SK-N-MC (cell line): ENCODE data around the gene KLHL1.

Experiments used
- DNase-seq: peaks from one replicate; pipeline ENCODE4 v3.0.0-alpha.2; 2011; ENCODE audit warnings: low read depth, low spot score
- H3K27ac ChIP-seq: fragments of 200-600 bp; sonication (generic); 2 replicates; pipeline ENCODE4 v1.5.1; 2016; ENCODE audit warnings: mixed run types
- H3K36me3 ChIP-seq: fragments of 200-600 bp; sonication (generic); 2 replicates; pipeline ENCODE4 v1.6.1; 2017; ENCODE audit warnings: antibody characterized with exemption, low read length, mixed read lengths; ENCODE audit not compliant: insufficient read depth
- H3K4me3 ChIP-seq: fragments of 200-600 bp; sonication (generic); 2 replicates; pipeline ENCODE4 v1.5.1; 2016
- H3K9ac ChIP-seq: fragments of 200-600 bp; sonication (generic); 2 replicates; pipeline ENCODE4 v1.8.0; 2017; ENCODE audit warnings: mixed run types, mixed read lengths; ENCODE audit not compliant: insufficient read length
- H3K9me3 ChIP-seq: fragments of 200-600 bp; sonication (generic); 2 replicates; pipeline ENCODE4 v1.6.1; 2017; ENCODE audit warnings: low read depth, mild to moderate bottlenecking, antibody characterized with exemption, low read length, moderate library complexity, mixed read lengths
- EZH2 ChIP-seq: fragments of 200-600 bp; sonication (generic); IDR thresholded peaks from one replicate; pipeline ENCODE4 v1.6.1; 2017; ENCODE audit warnings: antibody characterized with exemption
- FOXP2 ChIP-seq: optimal IDR thresholded peaks from 2 replicates; pipeline ENCODE3; 2011; ENCODE audit warnings: mild to moderate bottlenecking, moderate library complexity; ENCODE audit not compliant: insufficient read depth; ENCODE audit errors: extremely low read length, control extremely low read depth
- POLR2AphosphoS5 ChIP-seq: IDR thresholded peaks from 2 replicates; pipeline ENCODE4 v1.6.1; 2012; ENCODE audit warnings: mild to moderate bottlenecking, low read depth, low read length, borderline replicate concordance

Gene KLHL1

DNA sequence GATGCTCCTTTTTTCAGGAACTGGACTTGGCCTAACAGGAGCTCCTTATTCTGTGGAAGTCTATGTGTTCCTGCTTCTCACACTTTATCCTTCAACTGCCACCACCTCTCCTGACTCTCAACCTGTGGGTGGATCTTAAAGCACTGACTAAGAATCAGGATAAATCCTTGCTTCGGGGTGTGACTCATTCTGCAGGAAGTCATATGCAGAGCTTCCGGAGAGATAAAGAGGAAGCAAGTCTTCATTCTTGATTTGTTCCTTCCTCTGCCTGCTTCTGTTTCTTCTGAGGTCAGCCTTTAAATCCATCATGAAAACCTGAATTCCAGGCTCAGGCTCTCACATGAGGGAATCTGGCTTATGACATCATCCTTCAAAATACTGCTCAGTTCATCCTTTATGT lies 137.7 kb downstream of the KLHL1 start:
- no peak for DNase-seq

GRCh38 chr13:69959046-69959445 lies 149.2 kb downstream of the KLHL1 start:
- no peak for TF ChIP-seq POLR2AphosphoS5
- no peak for TF ChIP-seq FOXP2
- TF ChIP-seq EZH2, result no peak
- no peak for DNase-seq
- no peak overlapping the region for H3K27ac ChIP-seq

More for the DNA sequence above, 137.7 kb downstream of the KLHL1 start:
- Histone ChIP-seq H3K9ac (no peak overlapping the region), H3K27ac (no peak overlapping the region), H3K36me3 (no peaks in the 10 kb centered on the region), H3K9me3 (no peaks in the 10 kb centered on the region), H3K4me3 (no peak overlapping the region)
- no peak for TF ChIP-seq EZH2
- TF ChIP-seq FOXP2, result no peak
- TF ChIP-seq POLR2AphosphoS5, result no peak

DNA sequence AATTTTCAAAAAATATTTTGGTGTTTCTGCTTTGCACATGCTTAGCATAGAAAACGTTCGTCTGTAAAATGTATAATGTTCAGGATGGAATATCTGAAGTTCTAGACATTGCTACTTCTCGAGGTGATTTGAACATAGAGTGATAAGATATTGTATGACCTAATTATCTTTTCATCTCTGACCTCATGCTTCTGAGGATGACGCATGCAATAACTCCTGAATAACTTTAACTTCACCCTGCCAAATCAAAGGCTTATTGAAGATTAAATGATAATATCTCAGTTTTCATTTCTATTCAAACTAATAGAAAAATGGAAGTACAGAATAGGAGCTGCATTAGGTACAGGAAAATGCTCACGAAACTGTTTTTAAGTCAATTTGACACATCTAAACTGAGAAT lies 151.4 kb downstream of the KLHL1 start:
- H3K9me3 ChIP-seq, result no peaks in the 10 kb centered on the region
- no peak overlapping the region for H3K9ac ChIP-seq
- H3K4me3 ChIP-seq, result no peak overlapping the region
- no peaks in the 10 kb centered on the region for H3K36me3 ChIP-seq
- TF ChIP-seq FOXP2, result no peak
- no peak for TF ChIP-seq POLR2AphosphoS5
- TF ChIP-seq EZH2, result no peak
- no peak overlapping the region for H3K27ac ChIP-seq
- no peak for DNase-seq

More at GRCh38 chr13:69959046-69959445, 149.2 kb downstream of the KLHL1 start:
- Histone ChIP-seq H3K9ac (no peak overlapping the region), H3K9me3 (no peaks in the 10 kb centered on the region), H3K4me3 (no peak overlapping the region), H3K36me3 (no peaks in the 10 kb centered on the region)

GRCh38 chr13:69956349-69956748 lies 151.9 kb downstream of the KLHL1 start:
- H3K4me3 ChIP-seq, result no peak overlapping the region
- H3K36me3 ChIP-seq, result no peaks in the 10 kb centered on the region
- no peaks in the 10 kb centered on the region for H3K9me3 ChIP-seq
- DNase-seq, result no peak
- H3K27ac ChIP-seq, result no peak overlapping the region
- H3K9ac ChIP-seq, result no peak overlapping the region
- TF ChIP-seq FOXP2, result no peak
- no peak for TF ChIP-seq POLR2AphosphoS5
- TF ChIP-seq EZH2, result no peak

GRCh38 chr13:69955271-69955670 lies 153.0 kb downstream of the KLHL1 start:
- Histone ChIP-seq H3K4me3 (no peak overlapping the region), H3K9ac (no peak overlapping the region), H3K9me3 (no peaks in the 10 kb centered on the region), H3K36me3 (no peaks in the 10 kb centered on the region), H3K27ac (no peak overlapping the region)
- TF ChIP-seq POLR2AphosphoS5 (no peak), EZH2 (no peak), FOXP2 (no peak)
- DNase-seq, result no peak

- no peak for DNase-seq
- H3K27ac ChIP-seq, result no peak overlapping the region
- no peaks in the 10 kb centered on the region for H3K9me3 ChIP-seq
- no peak overlapping the region for H3K9ac ChIP-seq
- H3K36me3 ChIP-seq, result no peaks in the 10 kb centered on the region
- TF ChIP-seq FOXP2, result no peak
- no peak for TF ChIP-seq POLR2AphosphoS5
- no peak for TF ChIP-seq EZH2
- H3K4me3 ChIP-seq, result no peak overlapping the region
These were observed 156.8 kb downstream of the KLHL1 start for GRCh38 chr13:69951412-69951811.

DNA sequence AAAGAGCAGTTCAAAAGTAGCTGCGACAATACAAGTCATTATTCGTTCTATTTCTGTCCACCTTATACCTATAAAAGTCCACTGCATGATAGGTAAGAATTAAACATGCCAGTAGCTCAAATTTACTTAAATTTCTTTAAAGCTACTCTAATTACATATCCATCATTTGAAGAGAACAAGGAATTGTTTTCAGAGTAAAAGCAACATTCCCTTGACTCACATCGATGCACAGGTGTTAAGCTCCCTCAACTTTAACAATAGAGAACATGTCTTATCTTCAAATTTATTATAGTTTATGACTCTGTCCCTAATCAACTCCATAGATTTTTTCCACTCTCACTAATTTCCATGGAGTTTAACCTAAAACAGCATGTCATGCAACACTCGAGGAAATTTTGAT lies 158.1 kb downstream of the KLHL1 start:
- TF ChIP-seq POLR2AphosphoS5, result no peak
- no peak for TF ChIP-seq FOXP2
- TF ChIP-seq EZH2, result no peak

DNA sequence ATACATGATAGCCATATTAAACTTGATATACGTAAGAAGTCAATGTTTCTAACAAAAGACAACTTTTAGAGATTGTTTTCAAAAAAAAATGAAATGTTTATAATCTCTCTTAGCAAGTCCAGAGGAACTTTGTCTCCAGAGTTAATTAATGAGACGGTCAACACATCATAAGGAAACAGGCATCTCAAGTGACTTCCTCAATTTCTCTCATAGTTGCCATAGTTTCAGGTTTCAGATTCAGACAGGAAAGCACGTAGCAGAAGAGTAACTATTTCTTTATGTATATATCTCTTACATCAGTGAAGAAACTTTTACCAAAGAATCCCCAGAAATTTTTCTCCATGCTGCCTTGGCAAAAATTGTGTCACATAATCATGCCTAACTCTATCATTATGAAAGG lies 160.2 kb downstream of the KLHL1 start:
- DNase-seq, result no peak
- no peaks in the 10 kb centered on the region for H3K36me3 ChIP-seq
- no peak overlapping the region for H3K9ac ChIP-seq
- H3K9me3 ChIP-seq, result no peaks in the 10 kb centered on the region
- no peak overlapping the region for H3K4me3 ChIP-seq
- no peak for TF ChIP-seq POLR2AphosphoS5
- no peak for TF ChIP-seq EZH2
- TF ChIP-seq FOXP2, result no peak
- H3K27ac ChIP-seq, result no peak overlapping the region

More for the DNA sequence above, 158.1 kb downstream of the KLHL1 start:
- Histone ChIP-seq H3K27ac (no peak overlapping the region), H3K36me3 (no peaks in the 10 kb centered on the region), H3K4me3 (no peak overlapping the region), H3K9me3 (no peaks in the 10 kb centered on the region), H3K9ac (no peak overlapping the region)
- no peak for DNase-seq

DNA sequence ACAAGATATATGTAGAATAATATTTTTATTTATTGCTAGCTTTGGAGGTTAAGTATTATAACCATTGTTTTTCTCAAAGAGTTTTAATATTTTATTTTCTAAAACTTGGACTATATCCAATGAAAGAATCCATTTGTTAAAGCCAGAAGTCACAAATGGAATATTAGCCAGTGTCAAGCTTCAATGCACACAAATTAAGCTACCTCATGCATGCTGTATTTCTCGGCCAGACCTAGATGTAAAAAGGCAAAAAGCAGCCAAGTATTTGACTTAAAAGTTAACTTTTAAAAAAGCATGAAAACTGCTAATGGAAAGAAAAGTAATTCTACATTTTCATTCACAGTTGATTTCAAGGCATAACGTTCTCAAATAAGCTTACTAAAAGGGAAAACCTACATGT lies 160.7 kb downstream of the KLHL1 start:
- no peaks in the 10 kb centered on the region for H3K9me3 ChIP-seq
- no peaks in the 10 kb centered on the region for H3K36me3 ChIP-seq
- no peak overlapping the region for H3K27ac ChIP-seq
- H3K4me3 ChIP-seq, result no peak overlapping the region
- TF ChIP-seq POLR2AphosphoS5, result no peak
- no peak for TF ChIP-seq FOXP2
- no peak for TF ChIP-seq EZH2
- H3K9ac ChIP-seq, result no peak overlapping the region
- DNase-seq, result no peak

- Histone ChIP-seq H3K27ac (no peak overlapping the region), H3K9ac (no peak overlapping the region), H3K4me3 (no peak overlapping the region), H3K9me3 (no peaks in the 10 kb centered on the region), H3K36me3 (no peaks in the 10 kb centered on the region)
- TF ChIP-seq FOXP2 (no peak), POLR2AphosphoS5 (no peak), EZH2 (no peak)
- DNase-seq, result no peak
These were observed 161.7 kb downstream of the KLHL1 start for GRCh38 chr13:69946511-69946910.
